IMR-90 (cell line): ENCODE results near the gene TIMM13. TPM values are rescaled to one million over a fixed set of nuclear protein-coding genes. Genes with fewer than 3 reads are reported as not detected.

Experiments used
- ATAC-seq: fragments of 200-7000 bp; cut with Tn5 transposase; 2 replicates; pipeline ENCODE4 v1.9.1; 2020; ENCODE audit warnings: low read depth, mild to moderate bottlenecking, moderate library complexity
- BruUV-seq: library from RNA; stranded (reverse); fragments of 400-500 nt; replicated peaks from 2 replicates; lab custom pipeline; 2021; lab: Mats Ljungman, UMichigan
- CTCF ChIA-PET: fragments of 300-600 bp; formaldehyde crosslinking; extraction: SDS; loops from one replicate; lab custom pipeline; 2021; ENCODE audit warnings: antibody characterized with exemption; lab: Yijun Ruan, JAX
- POLR2A ChIA-PET: fragments of 300-600 bp; sonication (Branson Sonifier 250); formaldehyde crosslinking; loops from one replicate; lab custom pipeline; 2022; ENCODE audit warnings: antibody characterized with exemption; ENCODE audit not compliant: unreplicated experiment; lab: Charles Lee
- DNase-seq: peaks from one replicate; pipeline ENCODE4 v3.0.0; 2013
- H2AFZ ChIP-seq: replicated peaks from 2 replicates; pipeline ENCODE3; 2013; ENCODE audit warnings: low read length, mild to moderate bottlenecking; ENCODE audit not compliant: poor library complexity
- H2AK5ac ChIP-seq: 2 replicates; pipeline ENCODE4 v1.6.1; 2013; ENCODE audit warnings: low read depth, low read length, inconsistent platforms
- H2AK9ac ChIP-seq: replicated peaks from 2 replicates; pipeline ENCODE3; 2013; ENCODE audit warnings: mild to moderate bottlenecking, low read depth, low read length, moderate library complexity; ENCODE audit not compliant: poor library complexity
- H2BK120ac ChIP-seq: 2 replicates; pipeline ENCODE4 v1.6.1; 2013; ENCODE audit warnings: low read depth, low read length, inconsistent platforms
- H2BK15ac ChIP-seq: 3 replicates; pipeline ENCODE4 v1.6.1; 2013; ENCODE audit warnings: low read depth, low read length, inconsistent platforms
- H2BK20ac ChIP-seq: 2 replicates; pipeline ENCODE4 v1.6.1; 2013; ENCODE audit warnings: low read depth, mild to moderate bottlenecking, inconsistent platforms, low read length, moderate library complexity
- H2BK5ac ChIP-seq: 2 replicates; pipeline ENCODE4 v1.6.1; 2013; ENCODE audit warnings: mild to moderate bottlenecking, low read depth, low read length, inconsistent platforms; ENCODE audit not compliant: poor library complexity, severe bottlenecking
- H3K14ac ChIP-seq: replicated peaks from 2 replicates; pipeline ENCODE4 v1.6.1; 2013; ENCODE audit warnings: low read depth, low read length, inconsistent platforms
- H3K18ac ChIP-seq: 2 replicates; pipeline ENCODE4 v1.6.1; 2013; ENCODE audit warnings: low read depth, low read length, control low read depth
- H3K23ac ChIP-seq: 2 replicates; pipeline ENCODE4 v1.6.1; 2013; ENCODE audit warnings: low read depth, low read length, inconsistent platforms
- H3K27ac ChIP-seq: 2 replicates; pipeline ENCODE4 v1.5.1; 2013; ENCODE audit warnings: mild to moderate bottlenecking, control low read depth, low read length; ENCODE audit not compliant: insufficient read depth
- H3K27me3 ChIP-seq: 2 replicates; pipeline ENCODE4 v1.6.1; 2013; ENCODE audit warnings: low read length; ENCODE audit not compliant: control insufficient read depth, insufficient read depth
- H3K36me3 ChIP-seq: 2 replicates; pipeline ENCODE4 v1.6.1; 2013; ENCODE audit warnings: low read length, mixed read lengths; ENCODE audit not compliant: control insufficient read depth, insufficient read depth
- H3K4ac ChIP-seq: 2 replicates; pipeline ENCODE4 v1.6.1; 2013; ENCODE audit warnings: low read depth, low read length, inconsistent platforms
- H3K4me1 ChIP-seq: 2 replicates; pipeline ENCODE4 v1.6.1; 2013; ENCODE audit warnings: low read length, mixed read lengths; ENCODE audit not compliant: control insufficient read depth, insufficient read depth
- H3K4me2 ChIP-seq: 2 replicates; pipeline ENCODE4 v1.6.1; 2013; ENCODE audit warnings: low read depth, mild to moderate bottlenecking, control low read depth, low read length, moderate library complexity
- H3K4me3 ChIP-seq: 2 replicates; pipeline ENCODE4 v1.5.1; 2013; ENCODE audit warnings: low read depth, mild to moderate bottlenecking, control low read depth, low read length, moderate library complexity; ENCODE audit not compliant: insufficient read depth
- H3K56ac ChIP-seq: 2 replicates; pipeline ENCODE4 v1.6.1; 2013; ENCODE audit warnings: low read length, inconsistent platforms; ENCODE audit not compliant: insufficient read depth; ENCODE audit errors: extremely low read depth
- H3K79me1 ChIP-seq, 2 experiments: 2 replicates each; pipeline ENCODE4 v1.6.1; 2013; ENCODE audit warnings: low read length in 2 of 2, inconsistent platforms in 1 of 2, low read depth in 1 of 2
- H3K9ac ChIP-seq: 2 replicates; pipeline ENCODE4 v1.6.1; 2013; ENCODE audit warnings: low read depth, low read length, control low read depth
- H3K9me1 ChIP-seq: 2 replicates; pipeline ENCODE4 v1.6.1; 2013; ENCODE audit warnings: low read length, inconsistent platforms; ENCODE audit not compliant: insufficient read depth
- H3K9me3 ChIP-seq: 2 replicates; pipeline ENCODE4 v1.6.1; 2013; ENCODE audit warnings: low read length; ENCODE audit not compliant: control insufficient read depth, insufficient read depth
- H4K20me1 ChIP-seq: 2 replicates; pipeline ENCODE4 v1.6.1; 2013; ENCODE audit warnings: low read length, inconsistent platforms; ENCODE audit not compliant: insufficient read depth
- H4K5ac ChIP-seq: 2 replicates; pipeline ENCODE4 v1.6.1; 2013; ENCODE audit warnings: mild to moderate bottlenecking, low read depth, low read length, control low read depth
- H4K8ac ChIP-seq, 2 experiments: 2 replicates each; pipeline ENCODE4 v1.6.1; 2013; ENCODE audit warnings: low read depth in 2 of 2, low read length in 2 of 2, control low read depth in 1 of 2, inconsistent platforms in 1 of 2
- H4K91ac ChIP-seq: 2 replicates; pipeline ENCODE4 v1.6.1; 2013; ENCODE audit warnings: low read depth, low read length, inconsistent platforms; ENCODE audit not compliant: insufficient read depth
- CHD1 ChIP-seq: IDR thresholded peaks from 2 replicates; pipeline ENCODE4 v1.6.1; 2012; ENCODE audit warnings: low read depth, low read length, improper control_type of control experiment
- CTCF ChIP-seq: conservative IDR thresholded peaks from 2 replicates; pipeline ENCODE4 v1.5.1; 2012; ENCODE audit warnings: mild to moderate bottlenecking, low read depth, low read length, improper control_type of control experiment
- ELK1 ChIP-seq: fragments of 150-350 bp; IDR thresholded peaks from 2 replicates; pipeline ENCODE4 v1.6.1; 2016; ENCODE audit warnings: low read depth, mild to moderate bottlenecking, low read length, moderate library complexity, borderline replicate concordance
- FOS ChIP-seq: fragments of 150-350 bp; IDR thresholded peaks from 2 replicates; pipeline ENCODE4 v1.6.1; 2016; ENCODE audit warnings: low read depth, low read length
- MAFK ChIP-seq: IDR thresholded peaks from 2 replicates; pipeline ENCODE4 v1.6.1; 2012; ENCODE audit warnings: low read depth, low read length, improper control_type of control experiment
- MAZ ChIP-seq: IDR thresholded peaks from 2 replicates; pipeline ENCODE4 v1.6.1; 2012; ENCODE audit warnings: low read depth, mild to moderate bottlenecking, low read length, improper control_type of control experiment, moderate library complexity, borderline replicate concordance
- MXI1 ChIP-seq: IDR thresholded peaks from 2 replicates; pipeline ENCODE4 v1.6.1; 2012; ENCODE audit warnings: low read depth, mild to moderate bottlenecking, low read length, moderate library complexity, borderline replicate concordance
- NFE2L2 ChIP-seq: fragments of 150-350 bp; IDR thresholded peaks from 2 replicates; pipeline ENCODE4 v1.6.1; 2016; ENCODE audit warnings: low read depth, mild to moderate bottlenecking, low read length
- POLR2A ChIP-seq: IDR thresholded peaks from 2 replicates; pipeline ENCODE4 v1.6.1; 2012; ENCODE audit warnings: mild to moderate bottlenecking, low read depth, low read length
- RCOR1 ChIP-seq: IDR thresholded peaks from 2 replicates; pipeline ENCODE4 v1.6.1; 2012; ENCODE audit warnings: mild to moderate bottlenecking, low read length, improper control_type of control experiment; ENCODE audit not compliant: insufficient replicate concordance
- SMC3 ChIP-seq: fragments of 150-350 bp; IDR thresholded peaks from 2 replicates; pipeline ENCODE4 v1.6.1; 2016; ENCODE audit warnings: low read depth, mild to moderate bottlenecking, antibody characterized with exemption, low read length, moderate library complexity
- USF2 ChIP-seq: fragments of 150-350 bp; IDR thresholded peaks from 2 replicates; pipeline ENCODE4 v1.6.1; 2017; ENCODE audit warnings: mild to moderate bottlenecking, antibody characterized with exemption, low read length, low read depth
- WGBS, 2 experiments: methylation state at CpG; one replicate each; pipeline versions ENCODE4 v1.1.5 to v1.1.7; 2013; ENCODE audit warnings: missing lambda C conversion rate in 2 of 2; ENCODE audit not compliant: insufficient read length in 1 of 2; ENCODE audit errors: extremely low coverage in 2 of 2; 5-methylcytosine and 5-hydroxymethylcytosine counted together
- dilution Hi-C: fragments of 300-500 bp; cut with HindIII; formaldehyde crosslinking; loops from one replicate; pipeline ENCODE4 v1.14.3; 2018; ENCODE audit warnings: low sequenced_read_pairs; ENCODE audit not compliant: unreplicated experiment
- in situ Hi-C: fragments of 300-500 bp; cut with MboI; formaldehyde crosslinking; loops from 3 replicates; pipeline ENCODE4 v1.14.3; 2019; ENCODE audit warnings: low sequenced_read_pairs, inconsistent platforms, mixed read lengths
- intact Hi-C: fragments of 100-400 bp; cut with micrococcal nuclease; formaldehyde crosslinking; loops from 2 replicates; pipeline ENCODE4 v1.10.0; 2022
- polyA plus RNA-seq, 3 experiments: library from polyadenylated mRNA; depleted of rRNA; stranded (reverse); fragments of >200 nt; gene quantifications; 2 replicates each; pipeline ENCODE4 v1.2.3, GENCODE V29; 2012; ENCODE audit warnings: low replicate concordance in 1 of 3
- total RNA-seq: library from RNA; depleted of rRNA; stranded (reverse); fragments of >200 nt; gene quantifications from 2 replicates; pipeline ENCODE4 v1.2.3, GENCODE V29; 2012

TIMM13 gene
- total and polyA plus RNA-seq, 2 of the 4 experiments (the other 2 are of a cell fraction) = 21.0 to 62.3 TPM

GRCh38 chr19:2419754-2420153 lies 7.6 kb downstream of the TIMM13 start:
- no peak for DNase-seq
- H4K91ac ChIP-seq = no peak overlapping the region
- no peak overlapping the region for H4K8ac ChIP-seq
- BruUV-seq = no TSS peak
- no peaks in the 10 kb centered on the region for H3K27me3 ChIP-seq
- H2AFZ ChIP-seq = no peak overlapping the region
- H3K4ac ChIP-seq = no peak overlapping the region
- no peak overlapping the region for H2BK20ac ChIP-seq
- H3K9ac ChIP-seq = no peak overlapping the region
- peaks cover 4% of the 10 kb centered on the region for H4K20me1 ChIP-seq
- dilution Hi-C loops = no loop called here
- TF ChIP-seq ELK1 (no peak), RCOR1 (no peak), MAZ (no peak), POLR2A (no peak), CHD1 (no peak), MXI1 (no peak), USF2 (no peak), MAFK (no peak), CTCF (no peak), SMC3 (no peak), FOS (no peak), NFE2L2 (no peak)
- no peak overlapping the region for H2AK5ac ChIP-seq
- H3K4me3 ChIP-seq = no peak overlapping the region
- no peak overlapping the region for H2BK120ac ChIP-seq
- no peak overlapping the region for H3K56ac ChIP-seq
- CTCF ChIA-PET = no interaction called here
- no peak overlapping the region for H3K4me2 ChIP-seq
- no peak for ATAC-seq
- POLR2A ChIA-PET = no interaction called here
- H3K79me1 ChIP-seq = peaks cover 9 to 40% of the 10 kb centered on the region in 2 experiments
- WGBS, 2 experiments = 87% methylated on average over 4 of the region's 7 CpGs; no CpG with 5 or more reads in 1 of the 2 experiments
- peaks cover 12% of the 10 kb centered on the region; the same call in 1 of the 2 replicates for H3K36me3 ChIP-seq
- intact Hi-C loops = no loop called here
- H3K9me1 ChIP-seq = no peaks in the 10 kb centered on the region
- in situ Hi-C loops = no loop called here
- H3K27ac ChIP-seq = no peak overlapping the region
- no peak overlapping the region for H2AK9ac ChIP-seq
- no peak overlapping the region for H2BK15ac ChIP-seq
- no peak overlapping the region for H4K5ac ChIP-seq
- H3K4me1 ChIP-seq = no peaks in the 10 kb centered on the region
- H3K9me3 ChIP-seq = no peaks in the 10 kb centered on the region
- no peak overlapping the region for H3K18ac ChIP-seq
- H3K14ac ChIP-seq = no peak overlapping the region
- H3K23ac ChIP-seq = no peak overlapping the region
- H2BK5ac ChIP-seq = no peak overlapping the region
